Myocyte (in vitro differentiated cells): ENCODE data around the gene C4orf50. TPM values are rescaled to one million over a fixed set of nuclear protein-coding genes. Genes with fewer than 3 reads are reported as not detected.

ENCODE experiments used
- DNase-seq: peaks from one replicate; pipeline ENCODE4 v3.0.0-alpha.2; 2012; ENCODE audit warnings: low read depth
- total RNA-seq: library from RNA; depleted of rRNA; stranded (reverse); fragments of >200 nt; gene quantifications from 2 replicates; pipeline ENCODE4 v1.2.3, GENCODE V29; 2014

Gene C4orf50
- total RNA-seq, 1 donor from 2014 or later, result 0.05 TPM

DNA sequence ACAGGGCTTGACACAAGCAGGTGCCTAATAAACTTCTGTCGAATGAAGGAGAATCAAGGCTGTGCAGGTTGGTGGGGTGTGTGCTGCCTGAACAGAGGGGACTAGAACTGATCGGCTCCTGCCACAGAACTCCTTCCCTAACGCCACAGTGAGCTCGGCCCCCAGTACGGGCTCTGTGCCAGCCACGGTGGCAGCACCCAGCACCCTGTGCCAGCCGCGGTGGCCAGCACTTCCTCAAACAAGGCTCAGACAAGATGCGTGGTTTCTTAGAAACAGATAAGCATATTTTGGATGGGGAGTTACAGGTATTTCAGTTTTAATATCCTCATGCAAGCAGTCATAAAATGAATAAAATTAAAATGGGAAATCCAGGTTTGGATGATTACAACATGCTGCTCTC, 26.0 kb upstream of the C4orf50 start:
- no peak for DNase-seq

DNA sequence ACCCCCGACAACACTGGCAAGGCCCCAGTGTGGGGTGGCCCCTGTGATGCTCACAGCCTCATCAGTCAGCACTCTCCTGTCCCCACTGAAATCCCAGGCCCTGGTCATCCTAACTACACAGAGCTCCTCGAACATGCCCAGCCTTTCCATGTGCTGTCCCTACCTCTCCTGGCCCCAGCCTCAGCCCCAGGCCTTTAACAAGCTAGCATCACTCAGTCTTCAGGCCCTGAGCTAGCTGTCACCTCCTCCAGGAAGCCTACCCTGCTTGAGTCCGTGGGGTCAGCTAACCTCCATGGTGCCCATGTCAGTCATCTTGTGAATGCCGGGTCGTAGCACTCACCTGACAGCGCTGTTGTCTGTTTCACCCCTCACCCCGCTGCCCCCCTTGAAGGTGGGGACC, 25.6 kb upstream of the C4orf50 start:
- no peak for DNase-seq

GRCh38 chr4:6043188-6043587, 25.0 kb upstream of the C4orf50 start:
- no peak for DNase-seq

DNA sequence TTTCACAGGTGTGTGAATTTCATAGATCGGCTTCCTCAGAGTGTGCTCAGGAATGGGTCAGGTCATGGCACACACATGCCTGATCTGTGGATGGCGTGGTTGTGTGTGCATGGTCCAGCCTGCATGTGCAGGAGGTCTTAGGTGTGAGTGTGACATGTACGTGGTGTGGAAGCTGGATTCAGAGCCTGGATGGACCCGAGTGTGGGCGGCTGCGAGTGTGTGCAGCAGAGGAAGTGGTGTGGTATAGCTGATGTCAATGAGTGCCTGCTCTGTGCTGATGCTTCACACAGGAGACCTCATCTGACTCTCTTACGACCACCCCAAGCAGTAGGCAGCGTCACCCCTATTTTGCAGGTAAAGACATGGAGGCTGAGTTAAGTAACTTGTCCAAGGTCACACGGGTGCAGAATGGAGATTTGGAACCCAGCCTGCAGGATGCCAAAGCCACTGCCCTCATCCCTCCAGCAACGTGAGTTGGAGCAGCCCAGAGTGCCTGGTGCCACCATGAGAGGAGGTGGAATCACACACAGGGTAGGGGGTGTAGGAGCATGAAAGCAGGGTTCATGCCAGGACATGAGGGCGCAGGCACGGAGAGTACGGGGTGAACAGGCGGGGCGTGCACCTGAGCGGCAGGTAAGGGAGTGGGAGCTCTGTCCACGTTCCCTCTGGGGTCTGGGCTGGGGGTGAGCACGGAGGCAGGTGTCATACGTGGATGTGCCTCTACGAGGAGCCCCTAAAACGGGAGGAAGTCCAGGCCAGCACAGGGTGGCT, 24.2 kb upstream of the C4orf50 start:
- DNase-seq, result no peak

GRCh38 chr4:6041800-6042199, 23.6 kb upstream of the C4orf50 start:
- DNase-seq, result no peak

DNA sequence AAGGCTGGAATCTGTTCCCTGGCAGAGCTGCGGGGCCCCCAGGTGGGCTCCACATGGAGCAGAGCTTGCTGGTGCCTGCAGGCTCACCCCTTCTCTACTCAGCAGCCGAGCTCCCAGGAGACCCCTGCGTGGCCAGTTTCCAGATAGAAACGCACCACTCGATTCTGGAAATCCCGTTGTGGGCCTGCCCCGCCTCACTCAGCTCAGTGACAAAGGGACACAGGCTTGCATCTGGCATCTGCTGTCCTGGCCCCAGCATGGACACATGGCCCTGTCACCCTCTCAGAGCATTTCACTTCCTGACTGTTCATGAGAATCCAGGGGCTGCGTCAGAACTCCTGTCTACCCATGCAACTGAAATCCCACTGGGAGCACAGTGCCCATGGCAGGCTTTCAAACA, 20.5 kb upstream of the C4orf50 start:
- DNase-seq, result no peak

GRCh38 chr4:6035786-6036185, 17.6 kb upstream of the C4orf50 start:
- DNase-seq, result no peak

DNA sequence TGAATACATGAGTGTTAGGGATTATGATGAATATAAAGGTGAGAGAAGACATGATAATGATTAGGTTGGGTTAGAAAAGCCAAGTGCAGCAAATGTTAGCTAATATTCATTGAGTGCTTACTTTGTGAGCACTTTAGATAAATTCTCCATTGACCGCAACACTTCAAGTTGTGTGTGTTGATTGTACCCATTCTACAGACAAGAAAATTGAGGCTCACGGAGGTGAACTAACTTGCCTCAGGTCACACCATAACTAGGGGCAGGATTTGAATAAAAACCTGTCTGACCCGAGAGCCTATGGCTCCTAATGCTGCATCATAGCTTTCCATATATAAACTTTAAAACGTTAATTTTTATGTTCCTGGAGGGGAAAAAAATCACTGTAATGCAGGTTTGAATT, 15.2 kb upstream of the C4orf50 start:
- DNase-seq, result no peak

DNA sequence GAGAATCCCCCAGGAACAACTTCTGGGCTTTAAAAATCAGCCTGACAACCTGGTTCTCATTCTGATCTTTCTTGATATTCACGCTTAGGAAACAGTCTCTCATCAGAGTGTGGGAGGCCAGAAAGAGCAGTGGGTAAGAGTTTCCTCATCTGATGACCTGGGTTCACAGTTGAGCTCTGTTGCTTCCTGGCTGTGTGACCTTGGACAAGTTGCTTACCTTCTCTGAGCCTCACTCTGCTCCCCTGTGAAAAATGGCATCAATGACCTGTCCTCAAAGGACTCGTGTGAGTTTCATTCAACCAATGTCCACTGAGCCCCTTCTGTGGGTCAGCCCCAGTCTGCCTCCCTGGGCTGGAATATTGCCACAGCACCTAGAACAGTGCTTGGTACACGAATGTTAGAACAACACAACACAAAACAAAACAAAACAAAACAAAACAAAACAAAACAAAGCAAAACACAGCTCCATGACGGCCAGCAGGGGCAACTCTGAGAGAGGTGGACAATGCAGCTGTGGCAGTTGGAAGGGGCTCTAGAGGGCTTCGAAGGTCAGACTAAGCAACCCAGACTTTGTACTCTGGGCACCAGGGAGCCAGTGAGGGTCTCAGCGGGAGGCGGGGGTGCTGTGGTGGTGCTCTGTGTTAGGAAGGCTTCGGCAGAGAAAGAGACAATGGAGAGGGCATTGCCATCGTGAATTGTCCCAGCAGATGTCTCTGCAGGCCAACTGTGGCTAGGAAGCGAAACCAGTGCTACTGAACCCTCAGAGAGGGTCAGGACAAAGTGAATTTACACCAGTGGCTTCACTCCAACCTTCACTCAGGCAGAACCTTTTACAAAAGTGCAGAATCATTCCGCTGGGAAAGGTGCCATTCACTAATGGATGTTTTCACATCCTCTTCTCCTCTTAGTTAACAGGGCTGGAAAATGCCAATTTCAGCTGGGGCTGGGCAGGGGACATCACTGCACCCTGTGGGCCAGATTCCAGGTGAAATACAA, 14.3 kb upstream of the C4orf50 start:
- DNase-seq, result peak; percentile 33

DNA sequence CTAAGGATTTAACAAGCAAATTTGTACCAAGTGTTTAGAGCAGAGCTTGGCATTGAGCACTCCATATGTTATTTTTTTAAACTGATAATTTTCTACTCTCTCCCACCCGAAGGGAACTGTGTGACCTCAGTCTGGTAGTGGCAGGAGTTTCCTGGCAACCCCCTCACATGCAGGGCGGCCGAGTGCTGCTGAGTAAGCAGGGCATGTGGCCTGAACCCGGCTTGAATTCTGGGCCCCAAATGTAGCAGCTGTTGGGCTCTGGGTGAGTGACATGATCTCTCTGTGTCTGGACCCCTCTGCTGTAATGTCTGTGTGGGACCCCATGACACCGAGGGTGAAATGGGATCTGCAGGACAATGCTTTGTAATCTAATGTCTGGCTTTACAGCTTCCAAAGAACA, 13.6 kb upstream of the C4orf50 start:
- DNase-seq, result peak; percentile 36

GRCh38 chr4:6030679-6031078, 12.4 kb upstream of the C4orf50 start:
- no peak for DNase-seq

GRCh38 chr4:6029254-6029653, 11.0 kb upstream of the C4orf50 start:
- no peak for DNase-seq

GRCh38 chr4:6028168-6028567, 9.9 kb upstream of the C4orf50 start:
- DNase-seq, result no peak

DNA sequence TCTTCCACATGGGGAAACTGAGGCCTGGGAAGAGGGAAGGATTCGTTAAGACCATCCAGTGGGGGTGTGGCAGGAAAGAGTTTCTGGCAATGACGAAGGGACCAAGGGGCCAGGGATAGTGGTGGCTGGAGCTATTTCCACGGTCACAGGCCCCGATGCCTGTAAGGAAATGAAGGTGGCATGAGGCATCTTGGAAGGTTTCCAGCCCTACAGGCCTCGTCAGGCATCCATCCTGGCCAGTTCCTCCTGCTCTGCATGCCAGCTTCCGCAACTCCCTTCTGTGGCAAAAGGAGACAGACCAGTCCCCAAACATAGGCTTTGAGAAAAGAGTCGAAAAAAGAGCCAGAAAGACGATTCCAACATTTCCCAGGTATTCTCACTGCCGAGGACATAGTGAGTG, 9.2 kb upstream of the C4orf50 start:
- DNase-seq, result no peak

GRCh38 chr4:6024313-6024960, 6.2 kb upstream of the C4orf50 start:
- no peak for DNase-seq

DNA sequence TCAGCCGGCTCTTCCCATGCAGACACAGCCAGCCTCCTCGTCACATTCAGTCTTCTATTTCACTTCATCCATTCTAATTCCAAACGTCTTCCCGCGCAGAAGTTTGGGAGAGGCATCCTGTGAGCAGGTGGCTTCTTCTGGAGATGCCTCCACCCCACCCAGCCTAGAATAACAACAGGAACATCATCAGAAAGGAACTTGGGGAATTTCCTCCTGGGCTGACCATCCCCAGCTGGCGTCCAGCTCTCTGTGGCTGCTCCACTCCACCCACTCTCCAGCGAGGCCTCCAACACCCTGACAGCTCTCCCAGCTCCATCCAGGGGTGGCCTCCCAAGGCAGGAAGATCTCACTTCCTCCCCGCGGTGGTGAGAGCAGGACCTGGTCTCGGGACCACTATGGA, 5.5 kb upstream of the C4orf50 start:
- peak; percentile 9 for DNase-seq

GRCh38 chr4:6022607-6023288, 4.5 kb upstream of the C4orf50 start:
- DNase-seq, result no peak

DNA sequence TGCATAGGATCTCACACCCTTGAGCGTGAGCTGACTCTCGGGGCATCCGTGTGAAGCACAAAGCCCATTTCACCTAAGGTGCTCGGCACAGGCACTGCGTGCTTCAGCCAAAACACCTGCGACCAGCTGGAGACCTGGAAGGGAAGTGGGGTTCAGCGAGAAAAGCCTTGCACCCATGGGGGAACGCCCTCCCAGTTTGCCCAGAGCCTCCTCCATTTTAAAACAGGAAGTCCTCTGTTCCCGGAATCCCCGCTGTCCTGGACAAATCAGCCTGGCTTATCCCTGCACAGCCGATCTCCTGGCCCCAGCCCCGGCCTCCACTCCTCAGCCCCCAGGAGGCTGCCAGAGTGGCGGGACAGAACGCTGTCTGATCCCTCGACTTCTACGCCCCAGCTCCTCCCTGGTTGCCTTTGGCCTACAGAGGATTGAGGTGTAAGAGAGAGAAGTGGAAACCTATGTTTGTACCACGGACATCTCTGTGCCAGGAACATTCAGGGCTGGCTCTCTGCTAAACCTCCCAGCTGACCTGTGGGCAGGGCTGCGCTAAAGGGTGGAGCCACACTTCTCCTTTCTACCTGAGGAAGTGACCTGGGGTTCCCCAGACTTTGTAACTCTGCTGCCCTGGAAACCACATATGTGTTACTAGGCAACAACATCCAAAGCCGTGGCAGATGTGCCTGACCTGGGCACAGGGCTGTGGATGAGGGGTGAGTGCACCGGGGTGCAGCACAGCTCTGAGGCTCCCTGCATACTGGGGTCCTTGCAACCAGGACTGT, 3.8 kb upstream of the C4orf50 start:
- DNase-seq, result no peak

DNA sequence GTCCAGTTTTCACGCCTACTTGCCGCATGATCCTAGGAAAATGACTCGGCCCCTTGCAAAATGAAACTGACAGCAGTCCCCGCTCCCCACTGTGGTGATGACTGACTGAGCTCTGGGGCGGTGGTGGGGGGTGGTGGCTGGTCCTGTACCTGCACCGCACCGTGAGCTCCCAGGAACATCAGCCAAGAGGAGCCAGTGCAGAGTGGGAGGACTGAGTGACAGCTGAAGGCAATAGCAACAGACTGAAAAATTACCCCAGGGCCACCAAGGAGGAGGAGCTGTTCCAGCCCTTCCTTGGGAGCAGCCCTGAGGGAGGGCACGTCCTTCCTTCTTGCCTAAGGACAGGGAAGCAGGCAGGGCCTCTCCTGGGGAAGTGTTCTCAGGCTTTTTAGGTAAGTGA, 2.4 kb upstream of the C4orf50 start:
- no peak for DNase-seq
